ENCODE results near the gene LMNB1.
A peak's percentile ranks its signal among the peaks of the same experiment; 100 is the strongest.

- TF ChIP-seq, protein P1, sequence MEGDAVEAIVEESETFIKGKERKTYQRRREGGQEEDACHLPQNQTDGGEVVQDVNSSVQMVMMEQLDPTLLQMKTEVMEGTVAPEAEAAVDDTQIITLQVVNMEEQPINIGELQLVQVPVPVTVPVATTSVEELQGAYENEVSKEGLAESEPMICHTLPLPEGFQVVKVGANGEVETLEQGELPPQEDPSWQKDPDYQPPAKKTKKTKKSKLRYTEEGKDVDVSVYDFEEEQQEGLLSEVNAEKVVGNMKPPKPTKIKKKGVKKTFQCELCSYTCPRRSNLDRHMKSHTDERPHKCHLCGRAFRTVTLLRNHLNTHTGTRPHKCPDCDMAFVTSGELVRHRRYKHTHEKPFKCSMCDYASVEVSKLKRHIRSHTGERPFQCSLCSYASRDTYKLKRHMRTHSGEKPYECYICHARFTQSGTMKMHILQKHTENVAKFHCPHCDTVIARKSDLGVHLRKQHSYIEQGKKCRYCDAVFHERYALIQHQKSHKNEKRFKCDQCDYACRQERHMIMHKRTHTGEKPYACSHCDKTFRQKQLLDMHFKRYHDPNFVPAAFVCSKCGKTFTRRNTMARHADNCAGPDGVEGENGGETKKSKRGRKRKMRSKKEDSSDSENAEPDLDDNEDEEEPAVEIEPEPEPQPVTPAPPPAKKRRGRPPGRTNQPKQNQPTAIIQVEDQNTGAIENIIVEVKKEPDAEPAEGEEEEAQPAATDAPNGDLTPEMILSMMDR (IDR thresholded peaks at IDR 0.05), result peak in 3 of 4 experiments; percentile 30 to 53 (median 40)
- no peak for TF ChIP-seq POLR2AphosphoS5 (IDR thresholded peaks at IDR 0.05)
Measured at GRCh38 chr5:126837906-126838539, 61.1 kb downstream of the LMNB1 start.
